HepG2 (cell line): ENCODE results near the gene STXBP2. TPM values are rescaled to one million over a fixed set of nuclear protein-coding genes. Genes with fewer than 3 reads are reported as not detected.

ENCODE experiments used
- ATRX ChIP-seq: sonication (generic); formaldehyde crosslinking; IDR thresholded peaks from 2 replicates; pipeline ENCODE4 v1.4.0; 2020; ENCODE audit warnings: missing genetic modification reagents, borderline replicate concordance
- CC2D1A ChIP-seq: sonication (generic); formaldehyde crosslinking; IDR thresholded peaks from 2 replicates; pipeline ENCODE4 v1.8.1; 2023; ENCODE audit warnings: mild to moderate bottlenecking, missing genetic modification reagents
- FOSL2 ChIP-seq: sonication (generic); formaldehyde crosslinking; IDR thresholded peaks from 2 replicates; pipeline ENCODE4 v1.4.0; 2020; ENCODE audit warnings: missing genetic modification reagents
- FOXA3 ChIP-seq: IDR thresholded peaks from 2 replicates; pipeline ENCODE4 v1.6.1; 2016; ENCODE audit warnings: missing genetic modification reagents, missing compliant biosample characterization
- GFI1 ChIP-seq: sonication (generic); formaldehyde crosslinking; IDR thresholded peaks from 2 replicates; pipeline ENCODE4 v1.5.0; 2020; ENCODE audit warnings: missing genetic modification reagents, mild to moderate bottlenecking, borderline replicate concordance
- JUND ChIP-seq: sonication (generic); formaldehyde crosslinking; IDR thresholded peaks from 2 replicates; pipeline ENCODE4 v1.8.0; 2022; ENCODE audit warnings: mild to moderate bottlenecking, missing genetic modification reagents
- KDM1A ChIP-seq: IDR thresholded peaks from 2 replicates; pipeline ENCODE4 v1.6.1; 2016; ENCODE audit warnings: missing compliant biosample characterization
- KDM5A ChIP-seq: fragments of 200-600 bp; sonication (generic); IDR thresholded peaks from 2 replicates; pipeline ENCODE4 v1.7.0; 2018; ENCODE audit warnings: antibody characterized with exemption, mild to moderate bottlenecking, low read length, borderline replicate concordance
- KIAA2018 ChIP-seq: sonication (generic); formaldehyde crosslinking; IDR thresholded peaks from 2 replicates; pipeline ENCODE4 v1.5.0; 2020; ENCODE audit warnings: mild to moderate bottlenecking, missing genetic modification reagents, borderline replicate concordance
- MEF2D ChIP-seq: sonication (generic); formaldehyde crosslinking; IDR thresholded peaks from 2 replicates; pipeline ENCODE4 v1.5.1; 2020; ENCODE audit warnings: mild to moderate bottlenecking, missing genetic modification reagents
- NFKBIZ ChIP-seq: IDR thresholded peaks from 2 replicates; pipeline ENCODE4 v1.6.1; 2018; ENCODE audit warnings: missing genetic modification reagents, missing compliant biosample characterization
- RXRB ChIP-seq: IDR thresholded peaks from 2 replicates; pipeline ENCODE4 v1.6.1; 2016; ENCODE audit warnings: borderline replicate concordance, missing genetic modification reagents, missing compliant biosample characterization
- TEAD3 ChIP-seq: optimal IDR thresholded peaks from 2 replicates; pipeline ENCODE3; 2016; ENCODE audit warnings: borderline replicate concordance
- TOE1 ChIP-seq: sonication (generic); formaldehyde crosslinking; IDR thresholded peaks from 2 replicates; pipeline ENCODE4 v1.4.0; 2020; ENCODE audit warnings: mild to moderate bottlenecking, missing genetic modification reagents
- YEATS4 ChIP-seq: sonication (generic); formaldehyde crosslinking; IDR thresholded peaks from 2 replicates; pipeline ENCODE4 v1.4.0; 2020; ENCODE audit warnings: missing genetic modification reagents, borderline replicate concordance
- ZBTB42 ChIP-seq: sonication (generic); formaldehyde crosslinking; IDR thresholded peaks from 2 replicates; pipeline ENCODE4 v1.5.0; 2020; ENCODE audit warnings: mild to moderate bottlenecking, missing genetic modification reagents
- ZFX ChIP-seq: sonication (generic); formaldehyde crosslinking; IDR thresholded peaks from 2 replicates; pipeline ENCODE4 v1.4.0; 2020; ENCODE audit warnings: mild to moderate bottlenecking, low read depth, missing genetic modification reagents, moderate library complexity
- ZFY ChIP-seq: sonication (generic); formaldehyde crosslinking; IDR thresholded peaks from 2 replicates; pipeline ENCODE4 v1.4.0; 2020; ENCODE audit warnings: missing genetic modification reagents
- ZNF326 ChIP-seq: sonication (generic); formaldehyde crosslinking; IDR thresholded peaks from 2 replicates; pipeline ENCODE4 v1.4.0; 2020; ENCODE audit warnings: missing genetic modification reagents, borderline replicate concordance
- ZNF670 ChIP-seq: sonication (generic); formaldehyde crosslinking; IDR thresholded peaks from 2 replicates; pipeline ENCODE4 v1.8.0; 2022; ENCODE audit warnings: mild to moderate bottlenecking, missing genetic modification reagents, borderline replicate concordance
- ZNF75D ChIP-seq: sonication (generic); formaldehyde crosslinking; IDR thresholded peaks from 2 replicates; pipeline ENCODE4 v1.8.1; 2023; ENCODE audit warnings: missing genetic modification reagents, mild to moderate bottlenecking, borderline replicate concordance
- ZNF790 ChIP-seq: sonication (generic); formaldehyde crosslinking; IDR thresholded peaks from 2 replicates; pipeline ENCODE4 v1.8.0; 2022; ENCODE audit warnings: missing genetic modification reagents, mild to moderate bottlenecking, borderline replicate concordance
- polyA plus RNA-seq, 8 experiments: library from polyadenylated mRNA; depleted of rRNA in 3 of 8; stranded (reverse) in 7 of 8; unstranded in 1 of 8; fragments of >200 nt; fragmentation: Illumina TruSeq in 4 of 8; extraction: Trizol in 4 of 8; gene quantifications; 2 replicates each; pipeline versions ENCODE4 v1.2.1 to v1.2.3, GENCODE V29; 2011 to 2016; ENCODE audit warnings: low read depth in 4 of 8, missing spikeins in 1 of 8, mixed read lengths in 1 of 8; ENCODE audit not compliant: insufficient read depth in 1 of 8
- total RNA-seq, 5 experiments: library from RNA; depleted of rRNA; stranded (reverse); fragments of >200 nt; fragmentation: Illumina TruSeq; extraction: Trizol; gene quantifications; 2 replicates each; pipeline ENCODE4 v1.2.3, GENCODE V29; 2016; ENCODE audit warnings: low read depth in 1 of 5
- TF ChIP-seq, protein P1 (sequence below): sonication (generic); formaldehyde crosslinking; IDR thresholded peaks from 2 replicates; pipeline ENCODE4 v1.5.0; 2020; ENCODE audit warnings: missing genetic modification reagents

STXBP2 gene
- total and polyA plus RNA-seq, 2 of the 13 experiments (the other 11 are each of a cell fraction or from before 2014, with no cell fraction given): 22.8 to 40.1 TPM

- TF ChIP-seq GFI1 (CRISPR knock-in tag) (no peak), ZNF670 (CRISPR knock-in tag) (no peak), ZFY (CRISPR knock-in tag) (peak; percentile 75), JUND (CRISPR knock-in tag) (no peak), CC2D1A (no peak), KDM5A (peak; percentile 100), KIAA2018 (CRISPR knock-in tag) (no peak), FOXA3 (CRISPR knock-in tag) (peak; percentile 79), RXRB (CRISPR knock-in tag) (peak; percentile 29; the same call in 1 of the 2 replicates), ZFX (CRISPR knock-in tag) (peak; percentile 86), YEATS4 (CRISPR knock-in tag) (peak; percentile 72), NFKBIZ (CRISPR knock-in tag) (no peak), MEF2D (CRISPR knock-in tag) (0 out of 2 replicates have a peak, but pooled peaks have one; percentile 75), TEAD3 (CRISPR knock-in tag) (no peak), KDM1A (CRISPR knock-in tag) (no peak), TOE1 (CRISPR knock-in tag) (no peak), FOSL2 (0 out of 2 replicates have a peak, but pooled peaks have one; percentile 11), ATRX (CRISPR knock-in tag) (no peak), ZBTB42 (CRISPR knock-in tag) (no peak), ZNF75D (no peak), ZNF326 (no peak), ZNF790 (CRISPR knock-in tag) (no peak)
- TF ChIP-seq, protein P1, sequence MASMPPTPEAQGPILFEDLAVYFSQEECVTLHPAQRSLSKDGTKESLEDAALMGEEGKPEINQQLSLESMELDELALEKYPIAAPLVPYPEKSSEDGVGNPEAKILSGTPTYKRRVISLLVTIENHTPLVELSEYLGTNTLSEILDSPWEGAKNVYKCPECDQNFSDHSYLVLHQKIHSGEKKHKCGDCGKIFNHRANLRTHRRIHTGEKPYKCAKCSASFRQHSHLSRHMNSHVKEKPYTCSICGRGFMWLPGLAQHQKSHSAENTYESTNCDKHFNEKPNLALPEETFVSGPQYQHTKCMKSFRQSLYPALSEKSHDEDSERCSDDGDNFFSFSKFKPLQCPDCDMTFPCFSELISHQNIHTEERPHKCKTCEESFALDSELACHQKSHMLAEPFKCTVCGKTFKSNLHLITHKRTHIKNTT: no peak
Measured at GRCh38 chr19:7629347-7630054, 7.4 kb upstream of the STXBP2 start, which contains the start of the genes PET100 and XAB2 (continued).
